GM21825 (cell line): ENCODE measurements around the gene CPPED1.
"Not testable (repeated sequence)": the region's sequence is repeated elsewhere in the genome, so short reads cannot be mapped to it uniquely, and the experiment has no call there.

Experiments used
- ATAC-seq: cut with Tn5 transposase; IDR thresholded peaks from one replicate; pipeline ENCODE4 v1.9.1; 2021; ENCODE audit warnings: mild to moderate bottlenecking, moderate library complexity; ENCODE audit not compliant: unreplicated experiment

CPPED1 gene

GRCh38 chr16:12802661-12803060 lies 1.0 kb downstream of the CPPED1 start:
- no peak for ATAC-seq

GRCh38 chr16:12802048-12802447 lies 1.6 kb downstream of the CPPED1 start:
- ATAC-seq, result no peak

- no peak for ATAC-seq
These were observed 2.1 kb downstream of the CPPED1 start for GRCh38 chr16:12801511-12802042.

GRCh38 chr16:12800817-12801216 lies 2.9 kb downstream of the CPPED1 start:
- ATAC-seq, result no peak

GRCh38 chr16:12799996-12800395 lies 3.7 kb downstream of the CPPED1 start:
- ATAC-seq, result not testable (repeated sequence)

GRCh38 chr16:12798846-12799245 lies 4.8 kb downstream of the CPPED1 start:
- ATAC-seq, result no peak

GRCh38 chr16:12798171-12798570 lies 5.5 kb downstream of the CPPED1 start:
- ATAC-seq, result no peak

- ATAC-seq, result no peak
These were observed 7.2 kb downstream of the CPPED1 start for GRCh38 chr16:12796498-12796897.

- no peak for ATAC-seq
These were observed 8.9 kb downstream of the CPPED1 start for GRCh38 chr16:12794486-12795387.

- ATAC-seq, result no peak
These were observed 9.8 kb downstream of the CPPED1 start for GRCh38 chr16:12793865-12794240.

GRCh38 chr16:12793120-12793864 lies 10.4 kb downstream of the CPPED1 start:
- ATAC-seq, result no peak

- ATAC-seq, result not testable (repeated sequence)
These were observed 11.2 kb downstream of the CPPED1 start for GRCh38 chr16:12792528-12792927.

- no peak for ATAC-seq
These were observed 12.3 kb downstream of the CPPED1 start for GRCh38 chr16:12791340-12791739.

GRCh38 chr16:12788758-12789157 lies 14.9 kb downstream of the CPPED1 start:
- ATAC-seq, result no peak

GRCh38 chr16:12786081-12786480 lies 17.6 kb downstream of the CPPED1 start:
- no peak for ATAC-seq

- ATAC-seq, result no peak
These were observed 19.6 kb downstream of the CPPED1 start for GRCh38 chr16:12784076-12784475.

GRCh38 chr16:12781777-12782176 lies 21.9 kb downstream of the CPPED1 start:
- ATAC-seq, result no peak

- no peak for ATAC-seq
These were observed 23.2 kb downstream of the CPPED1 start for GRCh38 chr16:12780467-12780866.

- ATAC-seq, result no peak
These were observed 25.0 kb downstream of the CPPED1 start for GRCh38 chr16:12778726-12779125.

GRCh38 chr16:12775656-12776236 lies 27.9 kb downstream of the CPPED1 start:
- no peak for ATAC-seq

GRCh38 chr16:12773221-12773620 lies 30.5 kb downstream of the CPPED1 start:
- ATAC-seq, result no peak
